DND-41 (cell line): ENCODE measurements around the gene AGAP1.

Experiments
- CTCF ChIP-seq: IDR thresholded peaks from 2 replicates; pipeline ENCODE4 v1.5.1; 2012; ENCODE audit warnings: borderline replicate concordance, low read length, moderate library complexity, mild to moderate bottlenecking; ENCODE audit not compliant: poor library complexity, severe bottlenecking; ENCODE audit errors: extremely low read depth
- EZH2 ChIP-seq: IDR thresholded peaks from 3 replicates; pipeline ENCODE4 v1.6.1; 2012; ENCODE audit warnings: borderline replicate concordance, low read depth, mild to moderate bottlenecking, moderate library complexity, low read length, inconsistent platforms; ENCODE audit not compliant: severe bottlenecking

DNA sequence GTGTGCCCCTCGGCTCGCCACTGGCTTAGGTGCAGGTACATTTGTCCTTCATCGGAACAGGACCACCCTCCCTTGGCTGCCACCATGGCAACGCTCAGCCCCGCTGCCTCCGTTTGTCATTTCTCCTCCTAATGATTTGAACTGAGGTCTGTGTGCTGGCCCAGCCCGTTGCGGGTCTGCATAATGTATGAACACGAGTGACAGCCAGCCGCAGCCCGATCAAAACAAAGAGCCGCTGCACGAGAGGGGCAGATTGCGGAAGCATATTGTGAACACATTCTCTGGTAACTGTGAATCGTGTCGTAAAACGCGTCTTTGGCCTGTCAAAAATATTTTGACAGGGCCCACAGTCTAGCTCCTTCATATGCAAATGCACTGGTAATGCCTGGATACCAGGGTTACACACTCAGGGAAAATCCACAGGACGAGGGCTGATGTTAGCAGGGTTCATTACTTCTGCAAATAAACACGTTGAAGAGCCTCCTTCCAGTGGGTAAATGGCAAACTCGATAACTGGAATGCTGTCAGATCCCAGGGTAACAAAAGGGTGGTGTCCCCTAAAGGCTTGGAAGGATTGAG lies 137.0 kb downstream of the AGAP1 start:
- no peak for TF ChIP-seq CTCF
- no peak for TF ChIP-seq EZH2
